ENCODE results near the gene SLC35F5.
"Not testable (repeated sequence)": the region's sequence is repeated elsewhere in the genome, so short reads cannot be mapped to it uniquely, and the experiment has no call there.

SLC35F5 gene

GRCh38 chr2:113756355-113757137, at the start of gene SLC35F5:
TSS of gene SLC35F5 (minus strand) at chr2:113756642. CDS start at chr2:113756409, 233 bp downstream.
- Histone ChIP-seq H3K36me3 (ENCODE audit: insufficient read depth, low read length) (no peaks in the 10 kb centered on the region; the same call in 1 of the 2 replicates), H3K9ac (ENCODE audit: low read depth, low read length) (peak within 1 kb of the TSS; percentile 99), H3K9me3 (ENCODE audit: control insufficient read depth, insufficient read depth, low read length) (no peaks in the 10 kb centered on the region)

DNA sequence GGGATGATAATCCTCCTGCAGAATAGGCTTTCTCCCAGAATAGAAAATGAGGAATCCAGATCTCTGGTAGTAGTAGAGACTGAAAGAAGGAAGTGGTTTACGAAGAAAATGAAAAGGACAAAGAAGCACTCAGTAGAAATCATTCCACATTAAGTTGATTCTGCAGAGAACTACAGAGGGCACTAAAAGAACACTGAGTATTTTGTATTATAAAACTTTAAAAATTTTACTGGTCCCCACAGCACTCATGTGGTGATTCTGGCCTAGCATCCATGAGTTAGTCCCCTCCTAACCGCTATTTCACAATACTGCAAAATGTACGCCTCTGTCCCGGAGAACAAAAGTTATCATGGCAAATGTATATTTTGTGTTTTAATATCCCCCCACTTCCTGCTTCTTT, 42.9 kb upstream of the SLC35F5 start:
- Histone ChIP-seq H3K9me3 (ENCODE audit: control insufficient read depth, insufficient read depth, low read length) (no peaks in the 10 kb centered on the region), H3K9ac (ENCODE audit: low read depth, low read length) (no peak overlapping the region), H3K4me1 (ENCODE audit: insufficient read depth, low read length) (peaks cover 14% of the 10 kb centered on the region; the same call in 1 of the 2 replicates), H3K36me3 (ENCODE audit: insufficient read depth, low read length) (no peaks in the 10 kb centered on the region)

More at GRCh38 chr2:113756355-113757137, at the start of gene SLC35F5:
- peaks cover 4% of the 10 kb centered on the region; the same call in 1 of the 2 replicates for H3K4me1 ChIP-seq (ENCODE audit: insufficient read depth, low read length)

DNA sequence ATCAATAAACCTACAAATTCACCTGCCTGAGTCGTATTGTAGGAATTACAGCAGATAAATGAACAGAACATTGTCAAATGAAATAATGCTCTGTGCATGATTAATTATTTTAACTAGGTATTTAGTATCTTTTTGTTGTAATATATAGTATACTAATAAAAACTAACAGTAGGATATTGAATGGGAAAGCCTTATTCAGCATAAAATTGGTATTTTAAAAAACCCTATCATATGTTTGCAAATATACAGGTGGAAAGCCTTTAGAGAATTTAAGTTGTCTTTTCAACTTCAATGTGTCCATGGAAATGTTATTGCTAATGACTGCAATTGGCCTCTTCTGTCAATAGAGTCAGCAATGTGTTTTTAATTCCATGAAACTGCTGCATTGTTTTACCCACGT, 40.8 kb upstream of the SLC35F5 start:
- Histone ChIP-seq H3K9ac (ENCODE audit: low read depth, low read length) (no peak overlapping the region), H3K36me3 (ENCODE audit: insufficient read depth, low read length) (no peaks in the 10 kb centered on the region), H3K4me1 (ENCODE audit: insufficient read depth, low read length) (peaks cover 11% of the 10 kb centered on the region; the same call in 1 of the 2 replicates), H3K9me3 (ENCODE audit: control insufficient read depth, insufficient read depth, low read length) (no peaks in the 10 kb centered on the region)

DNA sequence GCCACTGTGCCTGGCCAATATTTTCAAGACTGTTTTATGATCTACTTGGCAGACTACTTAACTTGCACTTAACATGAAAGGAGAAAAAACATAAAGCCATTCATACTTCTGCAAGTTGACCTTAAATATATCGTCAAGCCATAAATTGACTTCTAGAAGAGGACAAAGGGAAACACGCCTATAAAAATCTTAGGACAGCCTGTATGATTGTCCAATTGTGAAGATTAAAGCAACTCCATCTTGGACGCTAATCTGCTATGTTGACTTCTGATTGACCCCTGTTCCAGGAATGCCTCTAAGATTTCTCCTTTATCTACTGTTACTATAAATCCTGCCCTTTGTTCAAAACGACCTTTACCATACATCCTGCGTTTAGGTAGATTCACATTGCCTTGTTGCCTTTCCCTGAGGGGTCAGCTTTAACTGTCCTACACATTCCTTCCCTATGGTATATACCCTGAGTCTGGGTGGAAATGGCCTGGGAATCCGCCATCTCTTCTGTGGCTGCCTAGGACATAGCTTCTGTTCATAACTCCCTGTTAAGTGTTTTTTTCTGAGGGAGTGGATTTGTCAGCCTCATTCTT, 40.2 kb upstream of the SLC35F5 start:
- Histone ChIP-seq H3K36me3 (ENCODE audit: insufficient read depth, low read length) (no peaks in the 10 kb centered on the region), H3K9ac (ENCODE audit: low read depth, low read length) (no peak overlapping the region), H3K9me3 (ENCODE audit: control insufficient read depth, insufficient read depth, low read length) (no peaks in the 10 kb centered on the region), H3K4me1 (ENCODE audit: insufficient read depth, low read length) (peaks cover 5% of the 10 kb centered on the region; the same call in 1 of the 2 replicates)

GRCh38 chr2:113795405-113795920, 39.0 kb upstream of the SLC35F5 start:
- H3K9ac ChIP-seq (ENCODE audit: low read depth, low read length): no peak overlapping the region
- no peaks in the 10 kb centered on the region for H3K9me3 ChIP-seq (ENCODE audit: control insufficient read depth, insufficient read depth, low read length)
- H3K36me3 ChIP-seq (ENCODE audit: insufficient read depth, low read length): no peaks in the 10 kb centered on the region
- H3K4me1 ChIP-seq (ENCODE audit: insufficient read depth, low read length): 0 out of 2 replicates have a peak, but pooled peaks cover 3% of the 10 kb centered on the region

DNA sequence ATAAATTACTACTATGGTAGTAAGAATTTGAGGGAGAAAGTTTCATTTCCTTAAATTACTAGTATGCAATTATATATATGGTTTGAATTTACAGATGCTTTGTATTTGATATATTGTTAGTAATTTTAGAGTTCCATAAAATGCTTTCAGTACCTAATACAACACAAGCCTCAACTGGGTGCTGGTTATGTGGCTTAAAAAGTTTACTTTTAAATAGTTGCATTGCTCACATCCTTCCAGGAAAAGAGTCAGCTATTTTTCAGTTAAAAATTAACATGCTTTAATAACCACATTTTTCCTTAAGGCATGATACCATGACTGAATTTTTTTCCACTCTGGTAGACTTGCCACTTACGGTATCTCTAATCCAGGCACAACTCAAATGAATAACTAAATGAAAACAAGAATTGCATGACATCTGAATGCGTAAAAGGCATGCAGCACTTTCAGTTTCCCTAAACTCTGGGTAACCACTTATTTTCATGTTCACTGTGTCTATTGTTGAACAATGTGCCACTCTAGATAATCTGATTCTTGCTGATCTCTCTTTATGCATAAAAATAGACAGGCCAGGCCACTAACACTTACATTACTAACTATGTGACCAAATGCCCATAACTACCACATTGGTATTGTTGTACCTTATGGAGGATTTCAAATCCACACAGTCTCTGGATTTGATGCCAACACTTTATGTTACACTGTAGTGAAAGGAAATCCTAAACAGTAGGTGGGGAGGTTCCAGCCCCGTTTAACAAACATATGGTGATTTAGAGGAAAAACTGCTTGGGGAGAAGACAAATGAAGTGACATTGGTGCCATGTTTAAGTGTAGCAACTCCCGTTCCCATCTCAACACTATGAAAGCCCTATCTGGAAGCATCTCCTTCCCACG, 35.5 kb upstream of the SLC35F5 start:
- Histone ChIP-seq H3K4me1 (ENCODE audit: insufficient read depth, low read length) (0 out of 2 replicates have a peak, but pooled peaks cover 3% of the 10 kb centered on the region), H3K36me3 (ENCODE audit: insufficient read depth, low read length) (no peaks in the 10 kb centered on the region), H3K9me3 (ENCODE audit: control insufficient read depth, insufficient read depth, low read length) (no peaks in the 10 kb centered on the region), H3K9ac (ENCODE audit: low read depth, low read length) (no peak overlapping the region)

DNA sequence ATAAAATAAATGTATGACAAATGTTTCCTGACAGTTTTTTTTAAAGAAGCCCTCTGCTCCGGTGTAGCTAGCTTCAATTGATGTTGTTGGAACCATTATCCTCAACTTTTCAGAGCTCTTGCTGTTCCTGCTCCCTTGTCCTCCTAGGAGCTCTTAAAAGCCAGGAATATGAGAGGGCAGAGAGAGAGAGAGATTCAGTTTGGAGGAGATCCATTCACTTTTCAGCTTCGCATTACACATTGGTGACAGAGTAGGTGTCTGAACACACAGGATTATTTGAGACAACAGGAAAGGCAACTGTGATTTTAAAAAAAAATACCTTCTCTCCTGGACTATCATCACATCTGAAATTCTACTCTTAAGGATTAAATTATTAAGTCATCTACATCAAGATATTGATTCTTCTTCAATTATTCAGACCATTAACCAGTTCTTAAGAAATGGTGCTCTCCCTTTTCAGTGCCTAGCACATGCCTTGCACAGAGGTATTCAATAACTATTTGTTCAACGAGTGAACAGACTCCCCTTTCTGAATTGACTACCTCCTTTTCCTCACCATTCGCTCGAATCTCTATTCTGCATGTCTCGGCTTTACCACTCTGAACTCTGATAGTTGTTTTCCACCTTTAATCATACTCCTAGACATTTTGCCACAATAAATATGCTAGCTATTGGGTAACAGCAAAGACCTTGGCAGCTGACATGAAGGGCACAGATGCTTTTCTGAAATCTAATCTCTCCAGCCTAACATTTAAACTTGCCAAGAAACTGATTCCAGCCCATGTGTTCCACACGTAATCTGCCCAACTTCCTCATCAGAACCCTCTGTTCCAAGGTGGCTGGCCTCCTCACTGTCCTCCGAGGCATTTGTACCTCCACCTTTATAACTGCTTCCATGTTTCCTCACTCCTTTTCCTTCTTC, 28.6 kb upstream of the SLC35F5 start:
- no peak overlapping the region for H3K9ac ChIP-seq (ENCODE audit: low read depth, low read length)
- H3K9me3 ChIP-seq (ENCODE audit: control insufficient read depth, insufficient read depth, low read length): no peaks in the 10 kb centered on the region
- no peaks in the 10 kb centered on the region for H3K36me3 ChIP-seq (ENCODE audit: insufficient read depth, low read length)
- no peaks in the 10 kb centered on the region for H3K4me1 ChIP-seq (ENCODE audit: insufficient read depth, low read length)

DNA sequence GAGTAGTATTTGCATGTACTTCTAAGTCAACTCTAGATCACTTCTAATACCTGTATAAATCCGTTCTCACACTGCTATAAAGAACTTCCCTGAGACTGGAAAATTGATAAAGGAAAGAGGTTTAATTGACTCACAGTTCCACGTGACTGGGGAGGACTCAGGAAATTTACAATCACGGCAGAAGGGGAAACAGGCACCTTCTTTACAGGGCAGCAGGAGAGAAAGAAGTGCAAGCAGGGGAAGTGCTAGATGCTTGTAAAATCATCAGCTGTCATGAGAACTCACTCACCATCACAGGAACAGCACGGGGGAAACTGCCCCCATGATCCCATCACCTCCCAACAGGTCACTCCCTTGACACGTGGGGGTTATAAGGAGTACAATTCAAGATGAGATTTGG, 24.0 kb upstream of the SLC35F5 start:
- H3K4me1 ChIP-seq (ENCODE audit: insufficient read depth, low read length): no peaks in the 10 kb centered on the region
- no peaks in the 10 kb centered on the region for H3K9me3 ChIP-seq (ENCODE audit: control insufficient read depth, insufficient read depth, low read length)
- H3K9ac ChIP-seq (ENCODE audit: low read depth, low read length): no peak overlapping the region
- no peaks in the 10 kb centered on the region for H3K36me3 ChIP-seq (ENCODE audit: insufficient read depth, low read length)

DNA sequence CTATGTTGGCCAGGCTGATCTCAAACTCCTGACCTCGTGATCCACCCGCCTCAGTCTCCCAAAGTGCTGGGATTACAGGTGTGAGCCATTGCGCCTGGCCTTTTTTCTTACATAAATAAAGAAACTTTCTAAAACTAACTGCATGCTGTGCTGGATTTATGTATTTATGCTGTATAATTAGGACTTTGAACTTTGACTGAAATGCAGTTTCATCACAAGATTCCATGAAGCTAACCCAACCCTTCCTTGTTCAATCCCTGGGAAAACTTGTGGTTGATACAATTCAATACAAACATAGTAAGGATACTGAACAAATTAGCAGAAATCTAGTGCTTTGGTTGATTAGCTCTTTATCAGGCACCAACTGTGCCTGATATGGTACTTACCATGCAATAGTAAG, 20.9 kb upstream of the SLC35F5 start:
- Histone ChIP-seq H3K4me1 (ENCODE audit: insufficient read depth, low read length) (no peaks in the 10 kb centered on the region), H3K9ac (ENCODE audit: low read depth, low read length) (no peak overlapping the region), H3K9me3 (ENCODE audit: control insufficient read depth, insufficient read depth, low read length) (no peaks in the 10 kb centered on the region), H3K36me3 (ENCODE audit: insufficient read depth, low read length) (no peaks in the 10 kb centered on the region)

DNA sequence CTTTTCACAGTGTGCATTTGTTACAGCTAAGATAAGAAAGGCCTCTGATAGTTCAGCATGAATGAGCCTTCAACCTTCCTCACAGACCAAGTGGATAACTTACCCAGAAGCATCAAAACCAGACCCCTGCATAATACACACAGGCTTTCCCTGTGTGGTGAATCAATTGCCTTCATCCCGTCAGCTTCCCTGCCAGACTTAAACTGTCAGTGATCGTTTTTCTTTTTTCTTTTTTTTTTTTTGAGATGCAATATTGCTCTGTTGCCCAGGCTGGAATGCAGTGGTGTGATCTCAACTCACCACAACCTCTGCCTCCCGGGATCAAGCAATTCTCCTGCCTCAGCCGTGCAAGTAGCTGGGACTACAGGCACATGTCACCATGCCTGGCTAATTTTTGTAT, 20.5 kb upstream of the SLC35F5 start:
- Histone ChIP-seq H3K36me3 (ENCODE audit: insufficient read depth, low read length) (no peaks in the 10 kb centered on the region), H3K9ac (ENCODE audit: low read depth, low read length) (no peak overlapping the region), H3K4me1 (ENCODE audit: insufficient read depth, low read length) (no peaks in the 10 kb centered on the region), H3K9me3 (ENCODE audit: control insufficient read depth, insufficient read depth, low read length) (no peaks in the 10 kb centered on the region)

DNA sequence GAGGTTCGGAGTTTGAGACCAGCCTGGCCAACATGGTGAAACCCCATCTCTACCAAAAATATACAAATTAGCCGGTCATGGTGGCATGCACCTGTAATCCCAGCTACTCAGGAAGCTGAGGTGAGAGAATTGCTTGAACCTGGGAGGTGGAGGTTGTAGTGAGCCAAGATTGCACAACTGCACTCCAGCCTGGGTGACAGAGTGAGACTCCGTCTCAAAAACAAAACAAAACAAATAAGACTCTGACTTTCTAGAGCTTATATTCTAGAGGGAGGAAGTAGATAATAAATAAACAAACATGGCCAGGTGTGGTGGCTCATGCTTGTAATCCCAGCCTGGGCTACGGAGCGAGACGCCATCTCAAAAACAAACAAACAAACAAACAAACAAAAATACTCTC, 18.2 kb upstream of the SLC35F5 start:
- H3K9me3 ChIP-seq (ENCODE audit: control insufficient read depth, insufficient read depth, low read length); H3K36me3 ChIP-seq (ENCODE audit: insufficient read depth, low read length); H3K4me1 ChIP-seq (ENCODE audit: insufficient read depth, low read length); H3K9ac ChIP-seq (ENCODE audit: low read depth, low read length): not testable (repeated sequence)

- Histone ChIP-seq H3K36me3 (ENCODE audit: insufficient read depth, low read length) (no peaks in the 10 kb centered on the region), H3K9ac (ENCODE audit: low read depth, low read length) (no peak overlapping the region), H3K4me1 (ENCODE audit: insufficient read depth, low read length) (no peaks in the 10 kb centered on the region), H3K9me3 (ENCODE audit: control insufficient read depth, insufficient read depth, low read length) (peaks cover 2% of the 10 kb centered on the region; the same call in 1 of the 2 replicates)
Observed at GRCh38 chr2:113770929-113771328, 14.5 kb upstream of the SLC35F5 start.

DNA sequence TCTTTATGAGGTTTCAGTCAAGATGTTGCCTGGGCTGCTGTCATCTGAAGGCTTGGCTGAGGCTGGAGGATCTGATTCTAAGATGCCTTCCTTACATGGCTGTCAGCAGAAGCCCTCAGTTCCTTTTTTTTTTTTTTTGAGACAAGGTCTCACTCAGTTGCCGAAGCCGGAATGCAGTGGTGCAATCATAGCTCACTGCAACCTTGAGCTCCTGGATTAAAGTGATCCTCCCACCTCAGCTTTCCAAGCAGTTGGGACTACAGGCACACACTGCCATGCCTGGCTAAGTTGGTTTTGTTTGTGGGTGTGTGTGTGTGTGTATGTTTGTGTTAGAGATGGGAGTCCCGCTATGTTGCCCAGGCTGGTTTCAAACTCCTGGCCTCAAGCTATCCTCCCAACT, 13.1 kb upstream of the SLC35F5 start:
- Histone ChIP-seq H3K9me3 (ENCODE audit: control insufficient read depth, insufficient read depth, low read length) (peaks cover 12% of the 10 kb centered on the region), H3K9ac (ENCODE audit: low read depth, low read length) (no peak overlapping the region), H3K4me1 (ENCODE audit: insufficient read depth, low read length) (no peaks in the 10 kb centered on the region), H3K36me3 (ENCODE audit: insufficient read depth, low read length) (no peaks in the 10 kb centered on the region)

Measured in ES-I3 (cell line).